NCI-H524 treated with DMSO at 0.1 percent for 48 hours (cell line): ENCODE results near the gene HOXB3.

Experiments used
- DNase-seq: peaks from one replicate; lab custom pipeline; 2025; lab: John Stamatoyannopoulos, UW

HOXB3 gene

GRCh38 chr17:48597778-48598631 is 8.0 kb upstream of the HOXB3 start:
- no peak for DNase-seq

GRCh38 chr17:48597528-48597777 is 7.4 kb upstream of the HOXB3 start:
- no peak for DNase-seq

- no peak for DNase-seq
Measured at GRCh38 chr17:48596735-48597527, 6.9 kb upstream of the HOXB3 start.

GRCh38 chr17:48596000-48596734 is 6.1 kb upstream of the HOXB3 start:
- DNase-seq, result no peak

GRCh38 chr17:48595278-48595999 is 5.4 kb upstream of the HOXB3 start:
- DNase-seq, result no peak

- no peak for DNase-seq
Measured at GRCh38 chr17:48594538-48595277, 4.7 kb upstream of the HOXB3 start.

- DNase-seq, result no peak
Measured at GRCh38 chr17:48593840-48594537, 3.9 kb upstream of the HOXB3 start.

- DNase-seq, result no peak
Measured at GRCh38 chr17:48593126-48593829, 3.2 kb upstream of the HOXB3 start, which contains the start of gene HOXB5. HOXB5 (minus strand) TSS chr17:48593779; CDS start chr17:48593682, 97 bp downstream.

- DNase-seq, result no peak
Measured at GRCh38 chr17:48592577-48592976, 2.5 kb upstream of the HOXB3 start.

- no peak for DNase-seq
Measured at GRCh38 chr17:48592057-48592514, 2.0 kb upstream of the HOXB3 start.

- DNase-seq, result no peak
Measured at GRCh38 chr17:48591255-48592056, 1.4 kb upstream of the HOXB3 start.

- no peak for DNase-seq
Measured at GRCh38 chr17:48590607-48591161, 643 bp upstream of the HOXB3 start.

GRCh38 chr17:48589060-48589830 is 796 bp downstream of the HOXB3 start:
- DNase-seq, result no peak

GRCh38 chr17:48588528-48588927 is 1.5 kb downstream of the HOXB3 start:
- DNase-seq, result no peak

- DNase-seq, result no peak
Measured at GRCh38 chr17:48588074-48588415, 2.0 kb downstream of the HOXB3 start.

GRCh38 chr17:48587276-48588073 is 2.6 kb downstream of the HOXB3 start:
- no peak for DNase-seq
